ENCODE measurements around the gene EHD3. TPM values are rescaled to one million over a fixed set of nuclear protein-coding genes. Genes with fewer than 3 reads are reported as not detected.

EHD3 gene
- total RNA-seq, 1 donor: 16.3 TPM

DNA sequence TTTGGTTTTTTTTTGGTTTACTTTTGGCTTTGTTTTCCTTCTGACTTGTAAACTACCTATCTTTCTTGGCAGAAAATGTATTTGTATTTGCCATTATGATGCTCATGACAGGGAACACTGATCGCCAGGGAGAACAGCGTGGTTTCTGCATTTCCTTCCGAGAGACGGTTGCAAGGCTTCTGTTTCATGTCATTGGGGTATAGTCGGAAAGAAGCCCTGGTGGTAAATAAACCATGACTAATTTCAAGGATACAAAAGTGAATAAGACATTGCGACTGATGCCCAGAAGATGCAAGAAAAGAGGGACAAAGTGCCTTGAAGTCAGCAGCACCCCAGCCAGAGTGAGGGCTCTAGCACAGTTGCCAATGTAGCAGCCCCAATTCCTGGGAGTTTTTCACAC is 12.4 kb upstream of the EHD3 start:
- TF ChIP-seq, protein P1, sequence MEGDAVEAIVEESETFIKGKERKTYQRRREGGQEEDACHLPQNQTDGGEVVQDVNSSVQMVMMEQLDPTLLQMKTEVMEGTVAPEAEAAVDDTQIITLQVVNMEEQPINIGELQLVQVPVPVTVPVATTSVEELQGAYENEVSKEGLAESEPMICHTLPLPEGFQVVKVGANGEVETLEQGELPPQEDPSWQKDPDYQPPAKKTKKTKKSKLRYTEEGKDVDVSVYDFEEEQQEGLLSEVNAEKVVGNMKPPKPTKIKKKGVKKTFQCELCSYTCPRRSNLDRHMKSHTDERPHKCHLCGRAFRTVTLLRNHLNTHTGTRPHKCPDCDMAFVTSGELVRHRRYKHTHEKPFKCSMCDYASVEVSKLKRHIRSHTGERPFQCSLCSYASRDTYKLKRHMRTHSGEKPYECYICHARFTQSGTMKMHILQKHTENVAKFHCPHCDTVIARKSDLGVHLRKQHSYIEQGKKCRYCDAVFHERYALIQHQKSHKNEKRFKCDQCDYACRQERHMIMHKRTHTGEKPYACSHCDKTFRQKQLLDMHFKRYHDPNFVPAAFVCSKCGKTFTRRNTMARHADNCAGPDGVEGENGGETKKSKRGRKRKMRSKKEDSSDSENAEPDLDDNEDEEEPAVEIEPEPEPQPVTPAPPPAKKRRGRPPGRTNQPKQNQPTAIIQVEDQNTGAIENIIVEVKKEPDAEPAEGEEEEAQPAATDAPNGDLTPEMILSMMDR (IDR thresholded peaks at IDR 0.05; ENCODE audit: extremely low read depth, low read depth, low read length): no peak
- Histone ChIP-seq H3K36me3 (ENCODE audit: insufficient read depth, low read length) (no peaks in the 10 kb centered on the region), H3K27ac (ENCODE audit: low read depth, low read length) (no peak overlapping the region), H3K4me2 (ENCODE audit: insufficient read depth, low read length) (no peak overlapping the region), H4K20me1 (ENCODE audit: insufficient read depth, low read length) (no peaks in the 10 kb centered on the region), H3K27me3 (ENCODE audit: insufficient read depth, low read length) (peaks cover 21% of the 10 kb centered on the region), H3K79me2 (ENCODE audit: insufficient read depth, low read length) (no peaks in the 10 kb centered on the region), H3K9me3 (ENCODE audit: low read depth, low read length) (no peaks in the 10 kb centered on the region), H3K4me1 (ENCODE audit: insufficient read depth, low read length) (no peaks in the 10 kb centered on the region), H3K4me3 (ENCODE audit: insufficient read depth, low read length) (no peak overlapping the region), H2AFZ (ENCODE audit: low read length) (no peak overlapping the region)
- DNase-seq (ENCODE audit: insufficient read length, low spot score, missing footprints): no peak

DNA sequence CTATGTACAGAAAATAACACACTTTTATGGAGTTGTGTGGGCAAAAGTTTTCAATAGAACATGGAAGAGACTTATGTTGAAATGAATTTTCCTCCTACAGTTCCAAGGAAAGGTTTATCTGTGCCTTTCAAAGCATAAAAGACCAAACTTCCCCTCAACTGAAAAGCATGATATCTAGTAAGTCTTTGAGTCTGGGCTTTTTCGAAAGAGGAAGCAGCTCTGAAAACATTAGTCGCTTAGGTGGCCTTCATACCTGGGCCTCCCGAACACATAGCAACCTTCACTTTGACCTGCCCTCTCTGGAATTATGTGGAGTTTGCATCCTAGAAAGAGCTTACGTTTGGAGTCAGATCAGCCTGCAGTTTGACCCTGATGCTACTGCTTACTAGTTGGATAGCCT is 11.9 kb upstream of the EHD3 start:
- Histone ChIP-seq H3K4me3 (ENCODE audit: insufficient read depth, low read length) (no peak overlapping the region), H3K4me2 (ENCODE audit: insufficient read depth, low read length) (no peak overlapping the region), H3K27ac (ENCODE audit: low read depth, low read length) (no peak overlapping the region), H3K36me3 (ENCODE audit: insufficient read depth, low read length) (no peaks in the 10 kb centered on the region), H3K79me2 (ENCODE audit: insufficient read depth, low read length) (no peaks in the 10 kb centered on the region), H2AFZ (ENCODE audit: low read length) (no peak overlapping the region), H4K20me1 (ENCODE audit: insufficient read depth, low read length) (no peaks in the 10 kb centered on the region), H3K27me3 (ENCODE audit: insufficient read depth, low read length) (peaks cover 26% of the 10 kb centered on the region), H3K9me3 (ENCODE audit: low read depth, low read length) (no peaks in the 10 kb centered on the region), H3K4me1 (ENCODE audit: insufficient read depth, low read length) (no peaks in the 10 kb centered on the region)
- TF ChIP-seq, protein P1 (IDR thresholded peaks at IDR 0.05; ENCODE audit: extremely low read depth, low read depth, low read length): no peak
- no peak for DNase-seq (ENCODE audit: insufficient read length, low spot score, missing footprints)

DNA sequence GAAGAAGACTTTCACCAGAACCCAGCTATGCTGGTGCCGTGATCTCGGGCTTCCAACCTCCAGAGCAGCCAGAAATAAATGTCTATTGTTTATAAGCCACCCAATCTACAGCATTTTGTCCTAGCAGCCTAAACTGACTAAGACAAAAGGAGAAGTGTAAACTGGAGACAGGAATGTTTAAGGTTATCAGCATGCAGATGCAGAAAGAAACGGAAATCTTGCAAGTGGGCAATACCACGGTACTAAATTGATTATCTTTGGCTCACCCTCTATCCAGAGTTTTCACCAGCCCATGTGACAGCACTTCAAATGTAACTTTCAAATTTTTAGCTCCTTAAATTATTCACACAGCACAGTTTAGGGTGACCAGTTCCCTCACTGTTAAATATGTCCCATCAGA is 10.9 kb upstream of the EHD3 start:
- Histone ChIP-seq H3K9me3 (ENCODE audit: low read depth, low read length) (no peaks in the 10 kb centered on the region), H3K4me3 (ENCODE audit: insufficient read depth, low read length) (no peak overlapping the region), H3K27ac (ENCODE audit: low read depth, low read length) (no peak overlapping the region), H4K20me1 (ENCODE audit: insufficient read depth, low read length) (no peaks in the 10 kb centered on the region), H3K79me2 (ENCODE audit: insufficient read depth, low read length) (no peaks in the 10 kb centered on the region), H3K4me1 (ENCODE audit: insufficient read depth, low read length) (peaks cover 2% of the 10 kb centered on the region), H3K4me2 (ENCODE audit: insufficient read depth, low read length) (no peak overlapping the region), H3K36me3 (ENCODE audit: insufficient read depth, low read length) (no peaks in the 10 kb centered on the region), H3K27me3 (ENCODE audit: insufficient read depth, low read length) (peaks cover 27% of the 10 kb centered on the region), H2AFZ (ENCODE audit: low read length) (no peak overlapping the region)
- TF ChIP-seq, protein P1 (IDR thresholded peaks at IDR 0.05; ENCODE audit: extremely low read depth, low read depth, low read length): no peak
- no peak for DNase-seq (ENCODE audit: insufficient read length, low spot score, missing footprints)

DNA sequence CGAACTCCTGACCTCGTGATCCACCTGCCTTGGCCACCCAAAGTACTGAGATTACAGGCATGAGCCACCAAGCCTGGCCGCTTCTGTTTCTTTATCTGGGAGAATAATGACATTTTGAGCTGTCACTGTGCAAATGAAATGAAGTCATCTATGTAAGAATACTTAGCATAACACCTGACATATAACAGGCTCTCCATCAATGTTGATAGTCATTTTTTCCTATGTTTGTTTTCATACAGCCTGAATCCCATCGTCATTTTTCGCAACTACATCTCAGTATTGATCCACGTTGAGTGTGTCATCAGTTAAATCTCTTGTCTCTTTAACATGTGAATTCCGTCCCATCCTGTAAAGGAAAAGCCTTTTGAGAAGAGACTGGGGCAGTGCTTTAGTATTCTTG is 10.2 kb upstream of the EHD3 start:
- Histone ChIP-seq H3K9me3 (ENCODE audit: low read depth, low read length) (no peaks in the 10 kb centered on the region), H3K79me2 (ENCODE audit: insufficient read depth, low read length) (no peaks in the 10 kb centered on the region), H3K4me3 (ENCODE audit: insufficient read depth, low read length) (no peak overlapping the region), H3K4me1 (ENCODE audit: insufficient read depth, low read length) (peaks cover 2% of the 10 kb centered on the region), H4K20me1 (ENCODE audit: insufficient read depth, low read length) (no peaks in the 10 kb centered on the region), H2AFZ (ENCODE audit: low read length) (no peak overlapping the region), H3K36me3 (ENCODE audit: insufficient read depth, low read length) (no peaks in the 10 kb centered on the region), H3K27me3 (ENCODE audit: insufficient read depth, low read length) (peaks cover 27% of the 10 kb centered on the region), H3K27ac (ENCODE audit: low read depth, low read length) (no peak overlapping the region), H3K4me2 (ENCODE audit: insufficient read depth, low read length) (no peak overlapping the region)
- no peak for DNase-seq (ENCODE audit: insufficient read length, low spot score, missing footprints)
- TF ChIP-seq, protein P1 (IDR thresholded peaks at IDR 0.05; ENCODE audit: extremely low read depth, low read depth, low read length): no peak
